Panc1 (cell line): ENCODE results near the gene SLC38A10.

Source experiments
- POLR2AphosphoS5 ChIP-seq: IDR thresholded peaks from 2 replicates; pipeline ENCODE4 v1.6.1; 2012; ENCODE audit warnings: mild to moderate bottlenecking, low read depth, low read length, moderate library complexity
- TF ChIP-seq, protein P1 (sequence below): fragments of 450-650 bp; IDR thresholded peaks from 2 replicates; pipeline ENCODE4 v1.5.1; 2017; ENCODE audit warnings: mild to moderate bottlenecking
- TF ChIP-seq, protein P2 (sequence below), 2 experiments: IDR thresholded peaks; 2 replicates each; pipeline ENCODE4 v1.6.1; 2011 to 2012; ENCODE audit warnings: low read depth in 2 of 2, control low read depth in 1 of 2, low read length in 1 of 2, mild to moderate bottlenecking in 1 of 2, moderate library complexity in 1 of 2; ENCODE audit not compliant: insufficient read depth in 1 of 2

DNA sequence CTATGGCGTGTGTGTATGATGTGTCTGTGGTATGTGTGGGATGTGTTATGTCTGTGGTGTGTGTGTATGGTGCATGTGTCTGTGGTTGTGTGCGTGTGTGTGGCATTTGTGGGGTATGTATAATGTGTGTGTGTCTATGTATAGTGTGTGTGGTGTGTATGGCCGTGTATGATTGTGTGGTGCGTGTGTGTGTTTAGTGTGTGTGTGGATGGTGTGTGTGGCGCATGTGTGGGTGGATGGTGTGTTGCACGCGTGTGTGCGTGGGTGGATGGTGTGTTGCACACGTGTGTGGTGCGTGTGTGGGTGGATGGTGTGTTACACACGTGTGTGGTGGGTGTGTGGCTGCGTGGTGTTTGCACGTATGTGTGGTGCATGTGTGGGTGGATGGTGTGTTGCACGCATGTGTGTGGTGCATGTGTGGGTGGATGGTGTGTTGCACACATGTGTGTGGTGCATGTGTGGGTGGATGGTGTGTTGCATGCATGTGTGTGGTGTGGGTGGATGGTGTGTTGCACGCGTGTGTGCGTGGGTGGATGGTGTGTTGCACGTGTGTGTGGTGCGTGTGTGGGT is 5.6 kb upstream of the SLC38A10 start:
- TF ChIP-seq POLR2AphosphoS5 = no peak
- TF ChIP-seq, protein P1, sequence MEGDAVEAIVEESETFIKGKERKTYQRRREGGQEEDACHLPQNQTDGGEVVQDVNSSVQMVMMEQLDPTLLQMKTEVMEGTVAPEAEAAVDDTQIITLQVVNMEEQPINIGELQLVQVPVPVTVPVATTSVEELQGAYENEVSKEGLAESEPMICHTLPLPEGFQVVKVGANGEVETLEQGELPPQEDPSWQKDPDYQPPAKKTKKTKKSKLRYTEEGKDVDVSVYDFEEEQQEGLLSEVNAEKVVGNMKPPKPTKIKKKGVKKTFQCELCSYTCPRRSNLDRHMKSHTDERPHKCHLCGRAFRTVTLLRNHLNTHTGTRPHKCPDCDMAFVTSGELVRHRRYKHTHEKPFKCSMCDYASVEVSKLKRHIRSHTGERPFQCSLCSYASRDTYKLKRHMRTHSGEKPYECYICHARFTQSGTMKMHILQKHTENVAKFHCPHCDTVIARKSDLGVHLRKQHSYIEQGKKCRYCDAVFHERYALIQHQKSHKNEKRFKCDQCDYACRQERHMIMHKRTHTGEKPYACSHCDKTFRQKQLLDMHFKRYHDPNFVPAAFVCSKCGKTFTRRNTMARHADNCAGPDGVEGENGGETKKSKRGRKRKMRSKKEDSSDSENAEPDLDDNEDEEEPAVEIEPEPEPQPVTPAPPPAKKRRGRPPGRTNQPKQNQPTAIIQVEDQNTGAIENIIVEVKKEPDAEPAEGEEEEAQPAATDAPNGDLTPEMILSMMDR = no peak
- TF ChIP-seq, protein P2, sequence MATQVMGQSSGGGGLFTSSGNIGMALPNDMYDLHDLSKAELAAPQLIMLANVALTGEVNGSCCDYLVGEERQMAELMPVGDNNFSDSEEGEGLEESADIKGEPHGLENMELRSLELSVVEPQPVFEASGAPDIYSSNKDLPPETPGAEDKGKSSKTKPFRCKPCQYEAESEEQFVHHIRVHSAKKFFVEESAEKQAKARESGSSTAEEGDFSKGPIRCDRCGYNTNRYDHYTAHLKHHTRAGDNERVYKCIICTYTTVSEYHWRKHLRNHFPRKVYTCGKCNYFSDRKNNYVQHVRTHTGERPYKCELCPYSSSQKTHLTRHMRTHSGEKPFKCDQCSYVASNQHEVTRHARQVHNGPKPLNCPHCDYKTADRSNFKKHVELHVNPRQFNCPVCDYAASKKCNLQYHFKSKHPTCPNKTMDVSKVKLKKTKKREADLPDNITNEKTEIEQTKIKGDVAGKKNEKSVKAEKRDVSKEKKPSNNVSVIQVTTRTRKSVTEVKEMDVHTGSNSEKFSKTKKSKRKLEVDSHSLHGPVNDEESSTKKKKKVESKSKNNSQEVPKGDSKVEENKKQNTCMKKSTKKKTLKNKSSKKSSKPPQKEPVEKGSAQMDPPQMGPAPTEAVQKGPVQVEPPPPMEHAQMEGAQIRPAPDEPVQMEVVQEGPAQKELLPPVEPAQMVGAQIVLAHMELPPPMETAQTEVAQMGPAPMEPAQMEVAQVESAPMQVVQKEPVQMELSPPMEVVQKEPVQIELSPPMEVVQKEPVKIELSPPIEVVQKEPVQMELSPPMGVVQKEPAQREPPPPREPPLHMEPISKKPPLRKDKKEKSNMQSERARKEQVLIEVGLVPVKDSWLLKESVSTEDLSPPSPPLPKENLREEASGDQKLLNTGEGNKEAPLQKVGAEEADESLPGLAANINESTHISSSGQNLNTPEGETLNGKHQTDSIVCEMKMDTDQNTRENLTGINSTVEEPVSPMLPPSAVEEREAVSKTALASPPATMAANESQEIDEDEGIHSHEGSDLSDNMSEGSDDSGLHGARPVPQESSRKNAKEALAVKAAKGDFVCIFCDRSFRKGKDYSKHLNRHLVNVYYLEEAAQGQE (IDR thresholded peaks at IDR 0.05; ENCODE audit: insufficient read depth in 1 of 2, low read depth in 2 of 2, low read length in 1 of 2) = no peak
